ENCODE data around the gene ARID2. TPM values are rescaled to one million over a fixed set of nuclear protein-coding genes. Genes with fewer than 3 reads are reported as not detected.

Gene ARID2
- total and polyA plus RNA-seq, 2 donors (not counting 1 experiment from before 2014, with no cell fraction given), result 5.0 to 49.2 TPM

GRCh38 chr12:45801625-45802024 lies 72.1 kb downstream of the ARID2 start:
- no peaks in the 10 kb centered on the region for H3K9me3 Mint-ChIP-seq (ENCODE audit: insufficient read depth)
- intact Hi-C loops (cut with micrococcal nuclease), result no loop called here

GRCh38 chr12:45803111-45803510 lies 73.6 kb downstream of the ARID2 start:
- POLR2A ChIA-PET, result no interaction called here
- intact Hi-C loops (cut with micrococcal nuclease), result no loop called here

More at GRCh38 chr12:45801625-45802024, 72.1 kb downstream of the ARID2 start:
- H3K79me2 ChIP-seq (ENCODE audit: control insufficient read depth, insufficient read depth, low read length), result peaks cover 28% of the 10 kb centered on the region
- no CpG with 5 or more reads among the region's 2 CpGs for WGBS (ENCODE audit: insufficient coverage)
- no peak overlapping the region for H3K9ac ChIP-seq (ENCODE audit: low read length)
- POLR2A ChIA-PET, result no interaction called here
- Mint-ChIP-seq H3K27ac (no peak overlapping the region), H3K4me1 (peaks cover 2% of the 10 kb centered on the region), H3K27me3 (no peaks in the 10 kb centered on the region), H3K4me3 (no peak overlapping the region)
- no peak for ATAC-seq (ENCODE audit: low read depth)
- no peak for DNase-seq
- CTCF ChIA-PET, result no interaction called here
- no peak overlapping the region for H2AFZ ChIP-seq (ENCODE audit: insufficient read depth, low read depth, low read length, poor library complexity, severe bottlenecking)
- no peaks in the 10 kb centered on the region for H3K27me3 ChIP-seq (replicated peaks in 1 of 4; ENCODE audit: control extremely low read depth in 1 of 4, control insufficient read depth in 3 of 4, insufficient read depth in 4 of 4, low read length in 3 of 4)
- peaks cover 0 to 2% of the 10 kb centered on the region in 2 experiments for H3K36me3 ChIP-seq (replicated peaks in 1 of 2; ENCODE audit: control extremely low read depth in 1 of 2, control insufficient read depth in 1 of 2, extremely low read depth in 1 of 2, insufficient read depth in 2 of 2, low read length in 1 of 2)
- no peak overlapping the region for H3K4me3 ChIP-seq (ENCODE audit: control extremely low read depth in 1 of 5, extremely low read depth in 1 of 5, insufficient read depth in 1 of 5, low read depth in 2 of 5, low read length in 4 of 5)
- H3K4me1 ChIP-seq (ENCODE audit: control insufficient read depth in 2 of 2, insufficient read depth in 2 of 2, low read length in 2 of 2), result no peaks in the 10 kb centered on the region
- no peak overlapping the region for H3K4me2 ChIP-seq (replicated peaks; ENCODE audit: low read depth, low read length, poor library complexity, severe bottlenecking)
- H3K27ac ChIP-seq (ENCODE audit: low read length in 2 of 2), result no peak overlapping the region
- no peak for TF ChIP-seq EZH2 (IDR thresholded peaks at IDR 0.05; ENCODE audit: borderline replicate concordance, insufficient read depth, low read depth, low read length, poor library complexity, severe bottlenecking)
- TF ChIP-seq, protein P1, sequence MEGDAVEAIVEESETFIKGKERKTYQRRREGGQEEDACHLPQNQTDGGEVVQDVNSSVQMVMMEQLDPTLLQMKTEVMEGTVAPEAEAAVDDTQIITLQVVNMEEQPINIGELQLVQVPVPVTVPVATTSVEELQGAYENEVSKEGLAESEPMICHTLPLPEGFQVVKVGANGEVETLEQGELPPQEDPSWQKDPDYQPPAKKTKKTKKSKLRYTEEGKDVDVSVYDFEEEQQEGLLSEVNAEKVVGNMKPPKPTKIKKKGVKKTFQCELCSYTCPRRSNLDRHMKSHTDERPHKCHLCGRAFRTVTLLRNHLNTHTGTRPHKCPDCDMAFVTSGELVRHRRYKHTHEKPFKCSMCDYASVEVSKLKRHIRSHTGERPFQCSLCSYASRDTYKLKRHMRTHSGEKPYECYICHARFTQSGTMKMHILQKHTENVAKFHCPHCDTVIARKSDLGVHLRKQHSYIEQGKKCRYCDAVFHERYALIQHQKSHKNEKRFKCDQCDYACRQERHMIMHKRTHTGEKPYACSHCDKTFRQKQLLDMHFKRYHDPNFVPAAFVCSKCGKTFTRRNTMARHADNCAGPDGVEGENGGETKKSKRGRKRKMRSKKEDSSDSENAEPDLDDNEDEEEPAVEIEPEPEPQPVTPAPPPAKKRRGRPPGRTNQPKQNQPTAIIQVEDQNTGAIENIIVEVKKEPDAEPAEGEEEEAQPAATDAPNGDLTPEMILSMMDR (IDR thresholded peaks at IDR 0.05), result no peak
- H3K9me3 ChIP-seq (ENCODE audit: control extremely low read depth in 1 of 3, control insufficient read depth in 2 of 3, insufficient read depth in 1 of 3, low read length in 2 of 3), result peaks cover 0 to under 1% (median 0%) of the 10 kb centered on the region in 3 donors
- peaks cover 7% of the 10 kb centered on the region for H4K20me1 ChIP-seq (ENCODE audit: control insufficient read depth, insufficient read depth, low read length, poor library complexity, severe bottlenecking)

More at GRCh38 chr12:45803111-45803510, 73.6 kb downstream of the ARID2 start:
- Histone ChIP-seq H4K20me1 (ENCODE audit: control insufficient read depth, insufficient read depth, low read length, poor library complexity, severe bottlenecking) (peaks cover 7% of the 10 kb centered on the region), H3K9me3 (ENCODE audit: control extremely low read depth in 1 of 3, control insufficient read depth in 2 of 3, insufficient read depth in 1 of 3, low read length in 2 of 3) (no peaks in the 10 kb centered on the region), H3K9ac (ENCODE audit: low read length) (no peak overlapping the region), H3K79me2 (ENCODE audit: control insufficient read depth, insufficient read depth, low read length) (peaks cover 33% of the 10 kb centered on the region), H3K27me3 (replicated peaks in 1 of 4; ENCODE audit: control extremely low read depth in 1 of 4, control insufficient read depth in 3 of 4, insufficient read depth in 4 of 4, low read length in 3 of 4) (no peaks in the 10 kb centered on the region), H2AFZ (ENCODE audit: insufficient read depth, low read depth, low read length, poor library complexity, severe bottlenecking) (no peak overlapping the region), H3K4me3 (ENCODE audit: control extremely low read depth in 1 of 5, extremely low read depth in 1 of 5, insufficient read depth in 1 of 5, low read depth in 2 of 5, low read length in 4 of 5) (no peak overlapping the region), H3K4me1 (ENCODE audit: control insufficient read depth in 2 of 2, insufficient read depth in 2 of 2, low read length in 2 of 2) (no peaks in the 10 kb centered on the region), H3K36me3 (replicated peaks in 1 of 2; ENCODE audit: control extremely low read depth in 1 of 2, control insufficient read depth in 1 of 2, extremely low read depth in 1 of 2, insufficient read depth in 2 of 2, low read length in 1 of 2) (peaks cover 0 to 2% of the 10 kb centered on the region in 2 experiments), H3K4me2 (replicated peaks; ENCODE audit: low read depth, low read length, poor library complexity, severe bottlenecking) (no peak overlapping the region), H3K27ac (ENCODE audit: low read length in 2 of 2) (no peak overlapping the region)
- Mint-ChIP-seq H3K27ac (no peak overlapping the region), H3K4me1 (peaks cover 7% of the 10 kb centered on the region), H3K4me3 (no peak overlapping the region), H3K9me3 (ENCODE audit: insufficient read depth) (no peaks in the 10 kb centered on the region), H3K27me3 (no peaks in the 10 kb centered on the region)
- CTCF ChIA-PET, result interaction anchor here (0.7 kb wide), 1 partner anchor 21 kb away, joined by 3 read pairs; no protein-coding TSS in a partner anchor
- ATAC-seq (ENCODE audit: low read depth) (no peak), DNase-seq (no peak)
- TF ChIP-seq EZH2 (IDR thresholded peaks at IDR 0.05; ENCODE audit: borderline replicate concordance, insufficient read depth, low read depth, low read length, poor library complexity, severe bottlenecking), result no peak
- TF ChIP-seq, protein P1 (IDR thresholded peaks at IDR 0.05), result no peak

All from B cell (primary cell).